DLD1 (cell line): ENCODE results near the gene APLF.

ENCODE experiments used
- in situ Hi-C: cut with HindIII; loops from 2 replicates; pipeline ENCODE4 v1.10.0; 2017; ENCODE audit warnings: low sequenced_read_pairs

The APLF gene

GRCh38 chr2:68475110-68475509 lies 7.7 kb downstream of the APLF start:
- in situ Hi-C loops, result loop anchor here (25.0 kb wide), 1 partner anchor 462 kb away; no protein-coding TSS in a partner anchor

- in situ Hi-C loops, result loop anchor here (25.0 kb wide), 1 partner anchor 462 kb away; no protein-coding TSS in a partner anchor
These were observed 8.2 kb downstream of the APLF start for GRCh38 chr2:68475576-68475975.

GRCh38 chr2:68476454-68476853 lies 9.1 kb downstream of the APLF start:
- in situ Hi-C loops, result loop anchor here (25.0 kb wide), 1 partner anchor 461 kb away; no protein-coding TSS in a partner anchor

GRCh38 chr2:68478688-68479087 lies 11.3 kb downstream of the APLF start:
- in situ Hi-C loops, result loop anchor here (25.0 kb wide), 1 partner anchor 459 kb away; no protein-coding TSS in a partner anchor

GRCh38 chr2:68482296-68482820 lies 15.0 kb downstream of the APLF start:
- in situ Hi-C loops, result loop anchor here (25.0 kb wide), 1 partner anchor 455 kb away; no protein-coding TSS in a partner anchor

- in situ Hi-C loops, result loop anchor here (25.0 kb wide), 1 partner anchor 454 kb away; no protein-coding TSS in a partner anchor
These were observed 15.6 kb downstream of the APLF start for GRCh38 chr2:68483011-68483410.

GRCh38 chr2:68487773-68488355 lies 20.5 kb downstream of the APLF start:
- in situ Hi-C loops, result loop anchor here (25.0 kb wide), 1 partner anchor 449 kb away; no protein-coding TSS in a partner anchor

GRCh38 chr2:68488605-68489004 lies 21.2 kb downstream of the APLF start:
- in situ Hi-C loops, result loop anchor here (25.0 kb wide), 1 partner anchor 449 kb away; no protein-coding TSS in a partner anchor

- in situ Hi-C loops, result loop anchor here (25.0 kb wide), 1 partner anchor 448 kb away; no protein-coding TSS in a partner anchor
These were observed 21.9 kb downstream of the APLF start for GRCh38 chr2:68489282-68489681.

- in situ Hi-C loops, result loop anchor here (25.0 kb wide), 1 partner anchor 446 kb away; no protein-coding TSS in a partner anchor
These were observed 24.2 kb downstream of the APLF start for GRCh38 chr2:68491582-68491981.

GRCh38 chr2:68499133-68499532 lies 31.7 kb downstream of the APLF start:
- in situ Hi-C loops, result loop anchor here (25.0 kb wide), 1 partner anchor 438 kb away; no protein-coding TSS in a partner anchor

- in situ Hi-C loops, result no loop called here
These were observed 33.3 kb downstream of the APLF start for GRCh38 chr2:68500649-68501048.

GRCh38 chr2:68501768-68502167 lies 34.4 kb downstream of the APLF start:
- in situ Hi-C loops, result no loop called here

GRCh38 chr2:68505603-68506159 lies 38.3 kb downstream of the APLF start:
- in situ Hi-C loops, result no loop called here

GRCh38 chr2:68506170-68506569 lies 38.8 kb downstream of the APLF start:
- in situ Hi-C loops, result no loop called here

- in situ Hi-C loops, result no loop called here
These were observed 44.9 kb downstream of the APLF start for GRCh38 chr2:68512326-68512725.

- in situ Hi-C loops, result no loop called here
These were observed 45.6 kb downstream of the APLF start for GRCh38 chr2:68512966-68513365.

- in situ Hi-C loops, result no loop called here
These were observed 47.0 kb downstream of the APLF start for GRCh38 chr2:68514316-68514929.

GRCh38 chr2:68516051-68516955 lies 48.9 kb downstream of the APLF start:
- in situ Hi-C loops, result no loop called here

GRCh38 chr2:68519236-68519635 lies 51.9 kb downstream of the APLF start:
- in situ Hi-C loops, result no loop called here
